ENCODE data around the gene OPRL1. TPM values are rescaled to one million over a fixed set of nuclear protein-coding genes. Genes with fewer than 3 reads are reported as not detected.

Gene OPRL1
- total RNA-seq, 1 donor: 0.72 TPM

- no peak overlapping the region for H3K27ac ChIP-seq (ENCODE audit: low read depth, low read length)
- H4K20me1 ChIP-seq (ENCODE audit: insufficient read depth, low read length): peaks cover 22% of the 10 kb centered on the region
- DNase-seq (ENCODE audit: insufficient read length, low spot score, missing footprints): no peak
- H3K4me1 ChIP-seq (ENCODE audit: insufficient read depth, low read length): no peaks in the 10 kb centered on the region
- H3K4me2 ChIP-seq (ENCODE audit: insufficient read depth, low read length): no peak overlapping the region
- H3K9me3 ChIP-seq (ENCODE audit: low read depth, low read length): no peaks in the 10 kb centered on the region
- no peaks in the 10 kb centered on the region for H3K79me2 ChIP-seq (ENCODE audit: insufficient read depth, low read length)
- H3K4me3 ChIP-seq (ENCODE audit: insufficient read depth, low read length): no peak overlapping the region
- H2AFZ ChIP-seq (ENCODE audit: low read length): no peak overlapping the region
- peaks cover 40% of the 10 kb centered on the region for H3K36me3 ChIP-seq (ENCODE audit: insufficient read depth, low read length)
- TF ChIP-seq CTCF (IDR thresholded peaks at IDR 0.05; ENCODE audit: extremely low read depth, low read depth, low read length): no peak
- H3K27me3 ChIP-seq (ENCODE audit: insufficient read depth, low read length): peaks cover 11% of the 10 kb centered on the region
Observed at GRCh38 chr20:64032706-64033624, 46.9 kb upstream of the OPRL1 start.

- no peak for DNase-seq (ENCODE audit: insufficient read length, low spot score, missing footprints)
- H3K4me1 ChIP-seq (ENCODE audit: insufficient read depth, low read length): no peaks in the 10 kb centered on the region
- TF ChIP-seq CTCF (IDR thresholded peaks at IDR 0.05; ENCODE audit: extremely low read depth, low read depth, low read length): no peak
- H3K4me3 ChIP-seq (ENCODE audit: insufficient read depth, low read length): no peak overlapping the region
- H3K9me3 ChIP-seq (ENCODE audit: low read depth, low read length): no peaks in the 10 kb centered on the region
- peaks cover 37% of the 10 kb centered on the region for H3K36me3 ChIP-seq (ENCODE audit: insufficient read depth, low read length)
- no peak overlapping the region for H3K27ac ChIP-seq (ENCODE audit: low read depth, low read length)
- peaks cover 20% of the 10 kb centered on the region for H4K20me1 ChIP-seq (ENCODE audit: insufficient read depth, low read length)
- H3K27me3 ChIP-seq (ENCODE audit: insufficient read depth, low read length): peaks cover 15% of the 10 kb centered on the region
- no peaks in the 10 kb centered on the region for H3K79me2 ChIP-seq (ENCODE audit: insufficient read depth, low read length)
- H2AFZ ChIP-seq (ENCODE audit: low read length): no peak overlapping the region
- H3K4me2 ChIP-seq (ENCODE audit: insufficient read depth, low read length): no peak overlapping the region
Observed at GRCh38 chr20:64033981-64034493, 45.8 kb upstream of the OPRL1 start.

GRCh38 chr20:64035066-64035932 is 44.6 kb upstream of the OPRL1 start:
- Histone ChIP-seq H3K9me3 (ENCODE audit: low read depth, low read length) (no peaks in the 10 kb centered on the region), H3K4me3 (ENCODE audit: insufficient read depth, low read length) (no peak overlapping the region), H3K4me2 (ENCODE audit: insufficient read depth, low read length) (no peak overlapping the region), H3K36me3 (ENCODE audit: insufficient read depth, low read length) (peaks cover 27% of the 10 kb centered on the region), H4K20me1 (ENCODE audit: insufficient read depth, low read length) (peaks cover 14% of the 10 kb centered on the region), H2AFZ (ENCODE audit: low read length) (no peak overlapping the region), H3K27ac (ENCODE audit: low read depth, low read length) (no peak overlapping the region), H3K79me2 (ENCODE audit: insufficient read depth, low read length) (no peaks in the 10 kb centered on the region), H3K4me1 (ENCODE audit: insufficient read depth, low read length) (no peaks in the 10 kb centered on the region), H3K27me3 (ENCODE audit: insufficient read depth, low read length) (peaks cover 26% of the 10 kb centered on the region)
- TF ChIP-seq CTCF (IDR thresholded peaks at IDR 0.05; ENCODE audit: extremely low read depth, low read depth, low read length): no peak
- DNase-seq (ENCODE audit: insufficient read length, low spot score, missing footprints): peak; percentile 86

Measured in osteoblast (primary cell).